SK-N-SH (cell line): ENCODE results near the gene SLC13A3.

Source experiments
- ELF1 ChIP-seq: IDR thresholded peaks from 2 replicates; pipeline ENCODE4 v1.4.0; 2012
- EP300 ChIP-seq, 2 experiments: IDR thresholded peaks; 2 replicates each; pipeline versions ENCODE4 v1.4.0 to v1.6.1; 2012; ENCODE audit warnings: borderline replicate concordance in 1 of 2, low read depth in 1 of 2, low read length in 1 of 2
- GABPA ChIP-seq: IDR thresholded peaks from 2 replicates; pipeline ENCODE4 v1.4.0; 2012; ENCODE audit warnings: low read depth, mild to moderate bottlenecking
- MEF2A ChIP-seq: IDR thresholded peaks from 2 replicates; pipeline ENCODE4 v1.4.0; 2012; ENCODE audit warnings: low read depth, borderline replicate concordance
- MXI1 ChIP-seq: IDR thresholded peaks from 2 replicates; pipeline ENCODE4 v1.6.1; 2012; ENCODE audit warnings: mild to moderate bottlenecking, low read depth, low read length, improper control_type of control experiment
- POLR2AphosphoS5 ChIP-seq: IDR thresholded peaks from 2 replicates; pipeline ENCODE4 v1.6.1; 2012; ENCODE audit warnings: low read depth, low read length
- TEAD4 ChIP-seq: IDR thresholded peaks from 2 replicates; pipeline ENCODE4 v1.4.0; 2012; ENCODE audit warnings: mild to moderate bottlenecking, borderline replicate concordance; ENCODE audit not compliant: insufficient read depth
- TF ChIP-seq, protein P1 (sequence below): fragments of 200-600 bp; sonication (generic); IDR thresholded peaks from 2 replicates; pipeline ENCODE4 v1.6.1; 2017; ENCODE audit warnings: antibody characterized with exemption, mild to moderate bottlenecking, moderate library complexity
- TF ChIP-seq, protein P2 (sequence below): IDR thresholded peaks from 2 replicates; pipeline ENCODE4 v1.4.0; 2012; ENCODE audit warnings: low read depth, borderline replicate concordance
- TF ChIP-seq, protein P3 (sequence below): fragments of 150-350 bp; IDR thresholded peaks from 2 replicates; pipeline ENCODE4 v1.6.1; 2016; ENCODE audit warnings: mild to moderate bottlenecking, low read depth, low read length

DNA sequence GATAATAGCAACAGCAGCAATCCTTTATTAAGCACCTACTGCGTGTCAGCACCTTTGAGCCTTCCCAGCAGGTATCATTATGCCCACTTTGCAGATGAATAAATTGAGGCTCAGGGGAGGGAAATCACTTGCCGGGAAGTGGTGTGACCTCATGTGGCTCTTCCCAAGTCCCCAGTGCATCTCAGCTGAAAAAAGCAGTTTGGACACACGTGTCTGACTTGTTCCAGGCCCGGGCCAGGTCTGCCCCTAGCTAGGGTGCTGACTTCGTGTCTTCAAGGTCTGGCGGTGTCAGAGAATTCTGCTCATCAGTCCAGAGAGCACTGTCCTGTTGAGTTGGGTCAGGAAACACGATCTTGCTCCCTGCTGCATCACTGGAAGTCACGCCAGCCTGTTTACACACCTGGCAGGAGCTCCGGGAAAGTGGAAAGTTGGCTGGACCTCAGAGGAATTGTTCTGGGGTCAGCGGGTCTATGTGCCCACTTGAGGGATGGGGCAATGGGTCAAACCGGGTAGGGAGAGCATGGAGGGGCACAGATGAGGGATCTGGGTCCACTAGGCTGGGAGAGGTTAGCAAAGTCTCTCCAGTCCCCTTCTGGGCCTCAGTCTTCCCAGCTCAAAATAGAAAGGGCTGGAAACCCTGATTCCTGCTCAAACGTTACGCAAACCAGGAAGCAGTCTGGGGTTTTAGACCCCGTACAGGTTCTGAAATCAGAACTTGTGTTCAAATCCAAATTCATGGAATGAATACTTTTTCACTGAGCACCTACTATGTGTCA lies 10.5 kb downstream of the SLC13A3 start:
- TF ChIP-seq, protein P1, sequence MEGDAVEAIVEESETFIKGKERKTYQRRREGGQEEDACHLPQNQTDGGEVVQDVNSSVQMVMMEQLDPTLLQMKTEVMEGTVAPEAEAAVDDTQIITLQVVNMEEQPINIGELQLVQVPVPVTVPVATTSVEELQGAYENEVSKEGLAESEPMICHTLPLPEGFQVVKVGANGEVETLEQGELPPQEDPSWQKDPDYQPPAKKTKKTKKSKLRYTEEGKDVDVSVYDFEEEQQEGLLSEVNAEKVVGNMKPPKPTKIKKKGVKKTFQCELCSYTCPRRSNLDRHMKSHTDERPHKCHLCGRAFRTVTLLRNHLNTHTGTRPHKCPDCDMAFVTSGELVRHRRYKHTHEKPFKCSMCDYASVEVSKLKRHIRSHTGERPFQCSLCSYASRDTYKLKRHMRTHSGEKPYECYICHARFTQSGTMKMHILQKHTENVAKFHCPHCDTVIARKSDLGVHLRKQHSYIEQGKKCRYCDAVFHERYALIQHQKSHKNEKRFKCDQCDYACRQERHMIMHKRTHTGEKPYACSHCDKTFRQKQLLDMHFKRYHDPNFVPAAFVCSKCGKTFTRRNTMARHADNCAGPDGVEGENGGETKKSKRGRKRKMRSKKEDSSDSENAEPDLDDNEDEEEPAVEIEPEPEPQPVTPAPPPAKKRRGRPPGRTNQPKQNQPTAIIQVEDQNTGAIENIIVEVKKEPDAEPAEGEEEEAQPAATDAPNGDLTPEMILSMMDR, result no peak
- no peak for TF ChIP-seq GABPA
- no peak for TF ChIP-seq ELF1
- TF ChIP-seq MXI1, result no peak
- no peak for TF ChIP-seq EP300 (IDR thresholded peaks at IDR 0.05; ENCODE audit: borderline replicate concordance in 1 of 2, low read depth in 1 of 2, low read length in 1 of 2)
- TF ChIP-seq, protein P2, sequence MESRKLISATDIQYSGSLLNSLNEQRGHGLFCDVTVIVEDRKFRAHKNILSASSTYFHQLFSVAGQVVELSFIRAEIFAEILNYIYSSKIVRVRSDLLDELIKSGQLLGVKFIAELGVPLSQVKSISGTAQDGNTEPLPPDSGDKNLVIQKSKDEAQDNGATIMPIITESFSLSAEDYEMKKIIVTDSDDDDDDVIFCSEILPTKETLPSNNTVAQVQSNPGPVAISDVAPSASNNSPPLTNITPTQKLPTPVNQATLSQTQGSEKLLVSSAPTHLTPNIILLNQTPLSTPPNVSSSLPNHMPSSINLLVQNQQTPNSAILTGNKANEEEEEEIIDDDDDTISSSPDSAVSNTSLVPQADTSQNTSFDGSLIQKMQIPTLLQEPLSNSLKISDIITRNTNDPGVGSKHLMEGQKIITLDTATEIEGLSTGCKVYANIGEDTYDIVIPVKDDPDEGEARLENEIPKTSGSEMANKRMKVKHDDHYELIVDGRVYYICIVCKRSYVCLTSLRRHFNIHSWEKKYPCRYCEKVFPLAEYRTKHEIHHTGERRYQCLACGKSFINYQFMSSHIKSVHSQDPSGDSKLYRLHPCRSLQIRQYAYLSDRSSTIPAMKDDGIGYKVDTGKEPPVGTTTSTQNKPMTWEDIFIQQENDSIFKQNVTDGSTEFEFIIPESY, result no peak
- TF ChIP-seq POLR2AphosphoS5, result no peak
- TF ChIP-seq, protein P3, sequence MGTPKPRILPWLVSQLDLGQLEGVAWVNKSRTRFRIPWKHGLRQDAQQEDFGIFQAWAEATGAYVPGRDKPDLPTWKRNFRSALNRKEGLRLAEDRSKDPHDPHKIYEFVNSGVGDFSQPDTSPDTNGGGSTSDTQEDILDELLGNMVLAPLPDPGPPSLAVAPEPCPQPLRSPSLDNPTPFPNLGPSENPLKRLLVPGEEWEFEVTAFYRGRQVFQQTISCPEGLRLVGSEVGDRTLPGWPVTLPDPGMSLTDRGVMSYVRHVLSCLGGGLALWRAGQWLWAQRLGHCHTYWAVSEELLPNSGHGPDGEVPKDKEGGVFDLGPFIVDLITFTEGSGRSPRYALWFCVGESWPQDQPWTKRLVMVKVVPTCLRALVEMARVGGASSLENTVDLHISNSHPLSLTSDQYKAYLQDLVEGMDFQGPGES, result no peak
- no peak for TF ChIP-seq MEF2A
- TF ChIP-seq TEAD4, result no peak
